ENCODE data around the gene ST7L. TPM values are rescaled to one million over a fixed set of nuclear protein-coding genes. Genes with fewer than 3 reads are reported as not detected.
A peak's percentile ranks its signal among the peaks of the same experiment; 100 is the strongest.

The ST7L gene
- total RNA-seq, 3 donors from 2014 or later (not counting 1 experiment from before 2014, with no cell fraction given) = 23.5 to 32.3 (median 30.1) TPM

DNA sequence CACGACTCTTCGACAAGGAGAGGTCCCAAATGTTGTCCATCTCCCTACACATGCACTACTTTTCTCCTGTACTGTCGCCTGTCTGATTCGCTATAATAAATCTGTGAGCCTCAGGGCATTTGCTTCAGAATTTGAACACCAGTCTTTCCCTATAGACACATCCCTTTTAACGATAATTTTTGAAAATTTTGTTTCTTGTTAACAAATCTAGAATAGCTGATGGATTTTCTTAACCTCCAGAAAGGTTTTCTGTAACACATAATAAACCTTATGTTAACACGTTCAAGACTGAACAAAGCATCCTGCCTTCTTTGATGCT lies 1.4 kb upstream of the ST7L start:
- no peaks in the 10 kb centered on the region for H3K36me3 Mint-ChIP-seq
- intact Hi-C loops (cut with micrococcal nuclease) = no loop called here
- no peak for DNase-seq
- TF ChIP-seq, protein P1, sequence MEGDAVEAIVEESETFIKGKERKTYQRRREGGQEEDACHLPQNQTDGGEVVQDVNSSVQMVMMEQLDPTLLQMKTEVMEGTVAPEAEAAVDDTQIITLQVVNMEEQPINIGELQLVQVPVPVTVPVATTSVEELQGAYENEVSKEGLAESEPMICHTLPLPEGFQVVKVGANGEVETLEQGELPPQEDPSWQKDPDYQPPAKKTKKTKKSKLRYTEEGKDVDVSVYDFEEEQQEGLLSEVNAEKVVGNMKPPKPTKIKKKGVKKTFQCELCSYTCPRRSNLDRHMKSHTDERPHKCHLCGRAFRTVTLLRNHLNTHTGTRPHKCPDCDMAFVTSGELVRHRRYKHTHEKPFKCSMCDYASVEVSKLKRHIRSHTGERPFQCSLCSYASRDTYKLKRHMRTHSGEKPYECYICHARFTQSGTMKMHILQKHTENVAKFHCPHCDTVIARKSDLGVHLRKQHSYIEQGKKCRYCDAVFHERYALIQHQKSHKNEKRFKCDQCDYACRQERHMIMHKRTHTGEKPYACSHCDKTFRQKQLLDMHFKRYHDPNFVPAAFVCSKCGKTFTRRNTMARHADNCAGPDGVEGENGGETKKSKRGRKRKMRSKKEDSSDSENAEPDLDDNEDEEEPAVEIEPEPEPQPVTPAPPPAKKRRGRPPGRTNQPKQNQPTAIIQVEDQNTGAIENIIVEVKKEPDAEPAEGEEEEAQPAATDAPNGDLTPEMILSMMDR (IDR thresholded peaks at IDR 0.05) = no peak
- H3K9me3 Mint-ChIP-seq = no peaks in the 10 kb centered on the region
- Histone ChIP-seq H3K4me1 (ENCODE audit: control insufficient read depth, insufficient read depth, low read length) (peaks cover 26% of the 10 kb centered on the region), H3K36me3 (ENCODE audit: control insufficient read depth, insufficient read depth, low read length) (peaks cover 2% of the 10 kb centered on the region), H3K27ac (ENCODE audit: low read length) (peak overlapping the region; percentile 86), H3K4me3 (ENCODE audit: low read length) (peak overlapping the region; percentile 52), H3K9me3 (ENCODE audit: control insufficient read depth, insufficient read depth, low read length) (no peaks in the 10 kb centered on the region), H3K27me3 (ENCODE audit: control insufficient read depth, insufficient read depth, low read length) (no peaks in the 10 kb centered on the region)
- ATAC-seq = no peak
- WGBS (ENCODE audit: insufficient coverage) = 4% methylated on average over 5 of the region's 6 CpGs
- no peaks in the 10 kb centered on the region for H3K27me3 Mint-ChIP-seq (ENCODE audit: low read depth in 2 of 2)
- H3K4me1 Mint-ChIP-seq = peaks cover 49 to 50% of the 10 kb centered on the region in 2 donors
- H3K27ac Mint-ChIP-seq = peak overlapping the region; percentile 94 to 99
- peak overlapping the region; percentile 98 for H3K4me3 Mint-ChIP-seq

DNA sequence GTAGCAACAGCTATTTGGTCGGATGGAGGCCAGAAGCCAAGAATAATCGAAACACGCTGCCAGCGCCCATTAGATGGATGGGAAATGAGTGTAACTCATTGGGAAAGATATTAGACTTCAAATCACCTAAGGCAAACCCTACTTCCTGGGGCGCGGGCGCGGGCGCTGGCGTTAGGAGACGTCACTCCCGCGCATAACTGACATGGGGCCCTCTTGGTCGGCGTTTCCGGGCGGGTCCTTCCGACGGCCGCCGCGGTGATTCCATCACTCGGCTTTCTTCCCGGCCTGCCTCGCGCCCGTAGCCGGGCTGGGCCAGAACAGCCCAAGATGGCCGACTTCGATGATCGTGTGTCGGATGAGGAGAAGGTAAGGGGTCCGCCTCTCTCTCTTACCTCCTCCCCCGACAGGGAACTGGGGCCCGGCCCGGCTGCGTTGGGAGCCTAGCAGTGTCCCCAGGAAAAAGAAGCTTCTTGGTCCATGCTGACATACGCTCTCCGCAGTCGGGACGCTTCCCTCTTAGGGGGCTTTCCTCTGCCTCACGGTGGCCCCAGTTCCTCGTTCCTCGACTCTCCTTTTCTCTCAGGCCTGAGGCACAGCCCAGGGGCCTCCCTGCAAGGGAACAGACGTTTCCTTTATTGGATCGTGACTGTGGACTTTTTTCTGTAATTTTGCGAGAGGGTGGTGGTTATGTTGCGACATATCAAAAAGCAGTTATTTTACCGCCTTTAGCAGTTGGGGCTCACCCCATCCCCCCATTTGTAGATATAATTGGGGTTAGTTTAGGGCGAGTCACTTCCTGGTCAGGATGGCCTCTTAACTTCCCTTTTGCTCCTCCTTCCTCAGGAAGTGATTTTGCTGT lies 806 bp upstream of the ST7L start, which contains the start of gene CAPZA1:
TSS of gene CAPZA1 (plus strand) at position 315 of the 859 bp plus-strand sequence. CDS start at position 328, 13 bp downstream.
- intact Hi-C loops (cut with micrococcal nuclease) = loop anchor here (1.0 to 10.0 kb wide), 4 partner anchors 55 to 1253 kb away; partner anchors contain the start of genes LRIG2, MOV10 and PTPN22
- Mint-ChIP-seq H3K36me3 (no peaks in the 10 kb centered on the region), H3K9me3 (no peaks in the 10 kb centered on the region), H3K4me3 (peak within 1 kb of the TSS; percentile 98), H3K27me3 (ENCODE audit: low read depth in 2 of 2) (no peaks in the 10 kb centered on the region), H3K4me1 (peaks cover 44% of the 10 kb centered on the region in 2 donors), H3K27ac (peak within 1 kb of the TSS; percentile 94 to 99)
- Histone ChIP-seq H3K4me3 (ENCODE audit: low read length) (peak within 1 kb of the TSS; percentile 52), H3K27me3 (ENCODE audit: control insufficient read depth, insufficient read depth, low read length) (no peaks in the 10 kb centered on the region), H3K4me1 (ENCODE audit: control insufficient read depth, insufficient read depth, low read length) (peaks cover 26% of the 10 kb centered on the region), H3K9me3 (ENCODE audit: control insufficient read depth, insufficient read depth, low read length) (no peaks in the 10 kb centered on the region), H3K36me3 (ENCODE audit: control insufficient read depth, insufficient read depth, low read length) (peaks cover 2% of the 10 kb centered on the region), H3K27ac (ENCODE audit: low read length) (peak within 1 kb of the TSS; percentile 86)
- 0% methylated on average over 48 of the region's 50 CpGs for WGBS (ENCODE audit: insufficient coverage)
- DNase-seq (peak; percentile 92 to 95), ATAC-seq (peak; percentile 78 to 94 (median 87))
- TF ChIP-seq, protein P1 (IDR thresholded peaks at IDR 0.05) = no peak

DNA sequence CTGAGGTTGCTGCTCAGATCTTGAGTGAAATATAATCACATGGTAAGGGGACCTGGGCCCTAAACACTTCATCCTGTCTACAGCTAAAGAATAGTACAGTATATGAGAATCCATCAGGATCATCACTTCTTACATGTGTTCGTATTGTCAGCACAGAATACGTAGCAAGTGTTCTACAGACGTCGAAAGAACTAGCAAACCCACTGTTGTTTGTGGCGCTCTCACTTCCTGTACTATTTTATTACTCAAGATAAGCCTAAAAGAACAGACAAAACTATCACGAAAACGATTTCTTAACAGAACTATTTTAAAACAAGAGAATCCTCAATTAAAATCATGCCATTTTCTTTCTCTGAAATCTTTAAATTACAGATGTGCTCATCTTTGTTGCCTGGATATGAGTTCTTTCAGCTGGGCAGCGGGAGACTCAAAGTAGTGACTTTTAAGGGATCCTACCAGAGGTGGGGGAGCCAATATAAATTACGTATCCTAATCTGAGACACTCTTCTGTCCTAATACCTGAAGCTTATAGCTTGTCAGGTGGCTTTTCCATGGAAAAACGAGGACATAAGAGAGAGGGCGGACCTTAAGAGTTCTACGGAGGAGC lies 724 bp downstream of the ST7L start:
- H3K4me3 ChIP-seq (ENCODE audit: low read length) = peak overlapping the region; percentile 52
- WGBS (ENCODE audit: insufficient coverage) = 0% methylated on average over 11 of the region's 12 CpGs
- peak overlapping the region; percentile 94 to 99 for H3K27ac Mint-ChIP-seq

More for the DNA sequence above, 724 bp downstream of the ST7L start:
- intact Hi-C loops (cut with micrococcal nuclease) = loop anchor here (1.0 to 10.0 kb wide), 4 partner anchors 63 to 1254 kb away; partner anchors contain the start of genes LRIG2 and PTPN22
- H3K27ac ChIP-seq (ENCODE audit: low read length) = peak overlapping the region; percentile 86
- H3K36me3 ChIP-seq (ENCODE audit: control insufficient read depth, insufficient read depth, low read length) = peaks cover 3% of the 10 kb centered on the region
- Mint-ChIP-seq H3K9me3 (no peaks in the 10 kb centered on the region), H3K4me3 (peak overlapping the region; percentile 98), H3K4me1 (peaks cover 39 to 41% of the 10 kb centered on the region in 2 donors), H3K27me3 (ENCODE audit: low read depth in 2 of 2) (no peaks in the 10 kb centered on the region), H3K36me3 (no peaks in the 10 kb centered on the region)
- peaks cover 20% of the 10 kb centered on the region for H3K4me1 ChIP-seq (ENCODE audit: control insufficient read depth, insufficient read depth, low read length)
- no peaks in the 10 kb centered on the region for H3K27me3 ChIP-seq (ENCODE audit: control insufficient read depth, insufficient read depth, low read length)
- H3K9me3 ChIP-seq (ENCODE audit: control insufficient read depth, insufficient read depth, low read length) = no peaks in the 10 kb centered on the region
- peak in 1 of 2 donors; percentile 79 for DNase-seq
- ATAC-seq = peak; percentile 17 to 43 (median 34)
- TF ChIP-seq, protein P1 (IDR thresholded peaks at IDR 0.05) = no peak

Data from natural killer cell (primary cell).